MM.1S (cell line): ENCODE data around the gene NLGN1.

Source experiments
- DNase-seq: peaks from one replicate; pipeline ENCODE4 v3.0.0-alpha.2; 2015
- H2AFZ ChIP-seq: fragments of 300-600 bp; sonication (generic); 2 replicates; pipeline ENCODE4 v1.6.0; 2016; ENCODE audit warnings: antibody characterized with exemption, low read length
- H3F3A ChIP-seq: fragments of 300-600 bp; sonication (generic); 2 replicates; pipeline ENCODE4 v1.6.1; 2016; ENCODE audit warnings: mild to moderate bottlenecking, antibody characterized with exemption, low read length, moderate library complexity, mixed read lengths; ENCODE audit not compliant: insufficient read depth
- H3K27ac ChIP-seq: fragments of 300-600 bp; sonication (generic); 2 replicates; pipeline ENCODE4 v1.5.1; 2016; ENCODE audit warnings: mild to moderate bottlenecking, low read length
- H3K27me3 ChIP-seq: fragments of 300-600 bp; sonication (generic); replicated peaks from 2 replicates; pipeline ENCODE4 v1.6.0; 2016; ENCODE audit warnings: low read length; ENCODE audit not compliant: insufficient read depth
- H3K36me3 ChIP-seq: fragments of 300-600 bp; sonication (generic); replicated peaks from 2 replicates; pipeline ENCODE4 v1.6.1; 2016; ENCODE audit warnings: mild to moderate bottlenecking, low read length, mixed read lengths; ENCODE audit not compliant: insufficient read depth
- H3K4me1 ChIP-seq: fragments of 300-600 bp; sonication (generic); 2 replicates; pipeline ENCODE4 v1.6.1; 2016; ENCODE audit warnings: low read length, mixed read lengths
- H3K4me2 ChIP-seq: fragments of 300-600 bp; sonication (generic); 2 replicates; pipeline ENCODE4 v1.6.0; 2016; ENCODE audit warnings: low read depth, low read length
- H3K4me3 ChIP-seq: fragments of 300-600 bp; sonication (generic); 2 replicates; pipeline ENCODE4 v1.5.1; 2016; ENCODE audit warnings: low read length, mixed read lengths
- H3K79me2 ChIP-seq: fragments of 300-600 bp; sonication (generic); 2 replicates; pipeline ENCODE4 v1.6.1; 2016; ENCODE audit warnings: mixed run types, low read length, mixed read lengths
- H3K9ac ChIP-seq: fragments of 300-600 bp; sonication (generic); 2 replicates; pipeline ENCODE4 v1.6.1; 2016; ENCODE audit warnings: low read length, mixed read lengths
- H3K9me2 ChIP-seq: fragments of 300-600 bp; sonication (generic); replicated peaks from 2 replicates; pipeline ENCODE4 v1.6.1; 2016; ENCODE audit warnings: mild to moderate bottlenecking, low read length, mixed read lengths; ENCODE audit not compliant: insufficient read depth
- H3K9me3 ChIP-seq: fragments of 300-600 bp; sonication (generic); replicated peaks from 2 replicates; pipeline ENCODE4 v1.6.1; 2016; ENCODE audit warnings: mild to moderate bottlenecking, low read length, mixed read lengths; ENCODE audit not compliant: insufficient read depth
- H4K20me1 ChIP-seq: fragments of 300-600 bp; sonication (generic); 2 replicates; pipeline ENCODE4 v1.6.1; 2016; ENCODE audit warnings: mild to moderate bottlenecking, low read length, moderate library complexity, mixed read lengths; ENCODE audit not compliant: insufficient read depth
- EZH2 ChIP-seq: fragments of 300-600 bp; sonication (generic); optimal IDR thresholded peaks from 2 replicates; pipeline ENCODE3; 2017; ENCODE audit warnings: low read depth, mild to moderate bottlenecking, antibody characterized with exemption, low read length, mixed read lengths
- EZH2phosphoT487 ChIP-seq: fragments of 300-600 bp; sonication (generic); IDR thresholded peaks from 2 replicates; pipeline ENCODE4 v1.6.1; 2018; ENCODE audit warnings: antibody characterized with exemption, low read length
- TF ChIP-seq, protein P1 (sequence below): fragments of 300-600 bp; sonication (generic); IDR thresholded peaks from 2 replicates; pipeline ENCODE4 v1.5.1; 2016; ENCODE audit warnings: antibody characterized with exemption, low read length, mixed read lengths

The NLGN1 gene

DNA sequence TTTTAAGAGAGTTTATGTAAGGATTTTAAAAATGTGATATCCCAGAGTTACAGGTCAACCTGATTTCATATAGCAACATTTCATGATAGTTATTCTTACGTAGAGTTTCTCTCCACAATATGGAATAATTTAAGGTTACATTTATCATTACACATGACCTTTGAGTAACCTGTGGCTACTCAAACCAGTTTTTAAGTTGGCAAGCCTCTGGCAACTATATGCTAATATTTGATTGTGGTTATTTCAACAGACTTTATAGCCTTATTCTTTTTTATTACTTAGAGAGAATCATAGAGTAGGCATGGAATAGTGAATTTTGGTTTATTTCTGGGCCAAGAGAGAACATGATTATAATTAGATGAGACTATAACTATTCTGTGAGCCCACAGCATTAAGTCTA lies 504.9 kb downstream of the NLGN1 start:
- TF ChIP-seq, protein P1, sequence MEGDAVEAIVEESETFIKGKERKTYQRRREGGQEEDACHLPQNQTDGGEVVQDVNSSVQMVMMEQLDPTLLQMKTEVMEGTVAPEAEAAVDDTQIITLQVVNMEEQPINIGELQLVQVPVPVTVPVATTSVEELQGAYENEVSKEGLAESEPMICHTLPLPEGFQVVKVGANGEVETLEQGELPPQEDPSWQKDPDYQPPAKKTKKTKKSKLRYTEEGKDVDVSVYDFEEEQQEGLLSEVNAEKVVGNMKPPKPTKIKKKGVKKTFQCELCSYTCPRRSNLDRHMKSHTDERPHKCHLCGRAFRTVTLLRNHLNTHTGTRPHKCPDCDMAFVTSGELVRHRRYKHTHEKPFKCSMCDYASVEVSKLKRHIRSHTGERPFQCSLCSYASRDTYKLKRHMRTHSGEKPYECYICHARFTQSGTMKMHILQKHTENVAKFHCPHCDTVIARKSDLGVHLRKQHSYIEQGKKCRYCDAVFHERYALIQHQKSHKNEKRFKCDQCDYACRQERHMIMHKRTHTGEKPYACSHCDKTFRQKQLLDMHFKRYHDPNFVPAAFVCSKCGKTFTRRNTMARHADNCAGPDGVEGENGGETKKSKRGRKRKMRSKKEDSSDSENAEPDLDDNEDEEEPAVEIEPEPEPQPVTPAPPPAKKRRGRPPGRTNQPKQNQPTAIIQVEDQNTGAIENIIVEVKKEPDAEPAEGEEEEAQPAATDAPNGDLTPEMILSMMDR, result no peak
- TF ChIP-seq EZH2 (no peak), EZH2phosphoT487 (no peak)
- no peaks in the 10 kb centered on the region for H3K9me2 ChIP-seq

DNA sequence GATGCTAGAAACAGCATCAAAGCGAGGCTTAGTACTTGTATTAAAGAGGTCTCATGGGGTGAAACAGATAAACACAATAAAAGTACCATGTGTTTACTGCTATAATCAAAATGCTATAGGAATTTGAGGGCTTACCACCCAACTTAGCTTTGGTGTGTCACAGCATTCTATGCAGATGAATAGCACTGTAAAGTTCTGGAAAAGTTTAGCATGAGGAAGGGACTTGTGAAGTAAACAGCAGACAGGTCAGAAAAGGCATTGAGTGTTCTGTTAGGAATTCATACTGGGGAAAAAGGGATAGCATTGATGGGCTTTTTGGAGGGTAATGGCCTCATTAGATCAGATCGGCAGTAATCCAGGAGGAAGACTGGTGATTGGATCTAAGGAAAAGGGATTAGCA lies 505.3 kb downstream of the NLGN1 start:
- H3K36me3 ChIP-seq, result no peaks in the 10 kb centered on the region
- H4K20me1 ChIP-seq, result no peaks in the 10 kb centered on the region
- H2AFZ ChIP-seq, result no peak overlapping the region
- H3K79me2 ChIP-seq, result no peaks in the 10 kb centered on the region
- H3K9me2 ChIP-seq, result no peaks in the 10 kb centered on the region
- no peaks in the 10 kb centered on the region for H3F3A ChIP-seq
- H3K4me2 ChIP-seq, result no peak overlapping the region
- no peaks in the 10 kb centered on the region for H3K9me3 ChIP-seq
- TF ChIP-seq EZH2, result no peak
- TF ChIP-seq EZH2phosphoT487, result no peak
- TF ChIP-seq, protein P1, result no peak
- no peaks in the 10 kb centered on the region for H3K4me1 ChIP-seq
- no peak overlapping the region for H3K27ac ChIP-seq
- H3K9ac ChIP-seq, result no peak overlapping the region
- H3K4me3 ChIP-seq, result no peak overlapping the region
- no peaks in the 10 kb centered on the region for H3K27me3 ChIP-seq
- DNase-seq, result no peak

More for the DNA sequence above, 504.9 kb downstream of the NLGN1 start:
- H3K9me3 ChIP-seq, result no peaks in the 10 kb centered on the region
- H3K27me3 ChIP-seq, result no peaks in the 10 kb centered on the region
- H3F3A ChIP-seq, result no peaks in the 10 kb centered on the region
- no peak overlapping the region for H2AFZ ChIP-seq
- no peaks in the 10 kb centered on the region for H3K79me2 ChIP-seq
- H3K4me1 ChIP-seq, result no peaks in the 10 kb centered on the region
- DNase-seq, result no peak
- H3K4me3 ChIP-seq, result no peak overlapping the region
- no peaks in the 10 kb centered on the region for H4K20me1 ChIP-seq
- no peak overlapping the region for H3K4me2 ChIP-seq
- no peak overlapping the region for H3K9ac ChIP-seq
- H3K36me3 ChIP-seq, result no peaks in the 10 kb centered on the region
- no peak overlapping the region for H3K27ac ChIP-seq

DNA sequence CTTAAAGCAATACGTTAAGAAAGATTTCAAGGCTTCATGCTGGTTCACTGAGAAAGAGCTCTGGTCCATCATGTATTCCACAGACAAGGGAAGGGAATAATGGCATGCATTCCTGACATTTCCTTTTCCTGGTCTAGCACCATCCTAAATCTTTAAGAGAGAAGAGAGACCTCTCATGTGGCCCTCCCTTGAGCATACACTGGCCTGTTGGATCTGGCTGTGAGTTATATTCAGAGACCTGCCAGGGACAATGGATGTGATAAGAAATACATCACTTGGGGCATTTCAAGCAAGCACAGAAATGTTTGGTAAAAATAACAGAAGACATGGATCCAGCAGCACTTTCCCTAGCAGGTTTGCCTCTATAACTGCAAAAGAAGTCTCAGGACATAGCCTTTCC lies 507.8 kb downstream of the NLGN1 start:
- Histone ChIP-seq H3K4me3 (no peak overlapping the region), H3K4me1 (no peaks in the 10 kb centered on the region), H3F3A (no peaks in the 10 kb centered on the region), H3K9ac (no peak overlapping the region), H3K9me2 (no peaks in the 10 kb centered on the region), H2AFZ (no peak overlapping the region), H3K27ac (no peak overlapping the region), H4K20me1 (no peaks in the 10 kb centered on the region), H3K9me3 (no peaks in the 10 kb centered on the region), H3K79me2 (no peaks in the 10 kb centered on the region), H3K27me3 (no peaks in the 10 kb centered on the region), H3K4me2 (no peak overlapping the region), H3K36me3 (no peaks in the 10 kb centered on the region)
- TF ChIP-seq, protein P1, result no peak
- TF ChIP-seq EZH2phosphoT487 (no peak), EZH2 (no peak)
- DNase-seq, result no peak
